ENCODE results near the gene APBB2. TPM values are rescaled to one million over a fixed set of nuclear protein-coding genes. Genes with fewer than 3 reads are reported as not detected.
"Not testable (repeated sequence)": the region's sequence is repeated elsewhere in the genome, so short reads cannot be mapped to it uniquely, and the experiment has no call there.

Gene APBB2
- total and polyA plus RNA-seq, 4 donors, result 22.7 to 101 (median 64.4) TPM

DNA sequence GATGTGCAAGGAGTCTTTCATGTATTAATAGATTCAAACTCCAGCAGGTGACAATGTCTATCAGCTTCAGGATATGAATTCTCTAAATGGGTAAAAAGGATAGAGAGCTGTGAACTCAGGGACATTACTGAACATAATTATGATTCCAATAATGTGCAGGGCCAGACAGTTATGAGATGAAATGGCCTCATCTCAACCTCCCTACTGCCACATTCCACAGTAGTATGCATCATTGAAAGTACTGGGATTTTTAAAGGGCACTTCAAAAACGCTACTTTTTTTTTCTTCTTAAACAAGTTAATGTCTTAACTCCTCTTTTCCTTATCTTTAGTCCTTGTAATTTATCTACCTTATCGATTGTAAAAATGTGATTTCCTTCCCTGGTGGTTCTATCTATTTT is 202.0 kb downstream of the APBB2 start:
- Histone ChIP-seq H3K27ac (ENCODE audit: low read depth in 1 of 2, low read length in 2 of 2) (no peak overlapping the region), H3K36me3 (ENCODE audit: control insufficient read depth in 1 of 2, insufficient read depth in 2 of 2, low read length in 1 of 2) (no peaks in the 10 kb centered on the region), H3K4me3 (ENCODE audit: low read length in 2 of 2) (no peak overlapping the region), H3K9me3 (ENCODE audit: control insufficient read depth, low read length) (no peaks in the 10 kb centered on the region), H3K4me1 (ENCODE audit: control insufficient read depth in 1 of 2, insufficient read depth in 2 of 2, low read length in 2 of 2) (peaks cover 0 to 3% of the 10 kb centered on the region in 2 donors), H3K27me3 (ENCODE audit: control insufficient read depth in 1 of 2, insufficient read depth in 2 of 2, low read length in 1 of 2) (no peaks in the 10 kb centered on the region)
- intact Hi-C loops (cut with DNase I), result no loop called here
- DNase-seq, result no peak
- 14 to 18% methylated on average over 2 of the region's 2 CpGs for WGBS, 2 donors
- no peak for ATAC-seq (ENCODE audit: low FRiP score)

DNA sequence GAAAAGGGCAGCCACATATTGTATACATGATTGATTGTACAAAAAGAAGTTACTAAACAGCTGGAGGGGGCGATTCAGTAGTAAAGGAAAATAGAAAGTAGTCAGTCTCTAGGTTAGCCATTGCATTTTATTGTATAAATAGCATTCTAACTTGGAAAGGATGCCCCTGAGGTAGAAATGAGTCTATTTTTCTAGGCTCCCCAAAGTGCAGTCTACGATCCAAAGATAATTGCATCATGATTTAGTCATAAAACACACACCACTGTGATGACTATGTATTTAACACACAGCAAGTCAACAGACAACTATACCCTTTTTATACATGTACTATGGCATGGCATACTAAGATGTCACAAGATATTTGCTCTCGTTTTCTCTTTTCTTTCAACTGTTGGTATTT is 204.9 kb downstream of the APBB2 start:
- ATAC-seq (ENCODE audit: low FRiP score) (no peak), DNase-seq (no peak)
- Histone ChIP-seq H3K27ac (ENCODE audit: low read depth in 1 of 2, low read length in 2 of 2) (no peak overlapping the region), H3K9me3 (ENCODE audit: control insufficient read depth, low read length) (no peaks in the 10 kb centered on the region), H3K4me1 (ENCODE audit: control insufficient read depth in 1 of 2, insufficient read depth in 2 of 2, low read length in 2 of 2) (peaks cover 0 to 6% of the 10 kb centered on the region in 2 donors), H3K4me3 (ENCODE audit: low read length in 2 of 2) (no peak overlapping the region), H3K36me3 (ENCODE audit: control insufficient read depth in 1 of 2, insufficient read depth in 2 of 2, low read length in 1 of 2) (no peaks in the 10 kb centered on the region), H3K27me3 (ENCODE audit: control insufficient read depth in 1 of 2, insufficient read depth in 2 of 2, low read length in 1 of 2) (no peaks in the 10 kb centered on the region)
- WGBS, 2 donors, result 37 to 40% methylated on average over 3 of the region's 3 CpGs
- intact Hi-C loops (cut with DNase I), result loop anchor here in 1 of 2 donors (5.0 kb wide), 1 partner anchor 678 kb away; no protein-coding TSS in a partner anchor

DNA sequence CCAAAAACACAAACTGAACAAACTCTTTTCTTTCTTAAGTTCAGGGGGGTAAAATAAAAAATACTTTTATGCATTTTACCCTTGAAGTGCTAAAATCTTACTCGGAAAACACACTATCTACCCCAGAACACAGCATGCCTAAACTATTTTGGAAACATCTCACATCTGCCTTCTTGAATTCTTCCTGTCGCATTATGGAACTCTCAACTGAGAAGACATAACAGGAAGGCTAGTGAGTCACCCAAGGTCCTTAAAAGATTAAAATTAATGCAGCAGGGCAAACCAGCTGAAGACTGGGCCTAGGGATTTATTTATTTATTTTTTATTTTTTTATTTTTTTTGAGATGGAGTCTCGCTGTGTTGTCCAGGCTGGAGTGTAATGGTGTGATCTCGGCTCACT is 208.2 kb downstream of the APBB2 start:
- ATAC-seq (ENCODE audit: low FRiP score) (no peak), DNase-seq (no peak)
- Histone ChIP-seq H3K4me1 (ENCODE audit: control insufficient read depth in 1 of 2, insufficient read depth in 2 of 2, low read length in 2 of 2) (peaks cover 0 to 6% of the 10 kb centered on the region in 2 donors), H3K27ac (ENCODE audit: low read depth in 1 of 2, low read length in 2 of 2) (no peak overlapping the region), H3K36me3 (ENCODE audit: control insufficient read depth in 1 of 2, insufficient read depth in 2 of 2, low read length in 1 of 2) (peaks cover 0 to 4% of the 10 kb centered on the region in 2 donors), H3K4me3 (ENCODE audit: low read length in 2 of 2) (no peak overlapping the region), H3K27me3 (ENCODE audit: control insufficient read depth in 1 of 2, insufficient read depth in 2 of 2, low read length in 1 of 2) (no peaks in the 10 kb centered on the region), H3K9me3 (ENCODE audit: control insufficient read depth, low read length) (no peaks in the 10 kb centered on the region)
- intact Hi-C loops (cut with DNase I), result loop anchor here in 1 of 2 donors (5.0 kb wide), 1 partner anchor 681 kb away; no protein-coding TSS in a partner anchor
- WGBS, 2 donors, result 79 to 83% methylated on average over 4 of the region's 4 CpGs

DNA sequence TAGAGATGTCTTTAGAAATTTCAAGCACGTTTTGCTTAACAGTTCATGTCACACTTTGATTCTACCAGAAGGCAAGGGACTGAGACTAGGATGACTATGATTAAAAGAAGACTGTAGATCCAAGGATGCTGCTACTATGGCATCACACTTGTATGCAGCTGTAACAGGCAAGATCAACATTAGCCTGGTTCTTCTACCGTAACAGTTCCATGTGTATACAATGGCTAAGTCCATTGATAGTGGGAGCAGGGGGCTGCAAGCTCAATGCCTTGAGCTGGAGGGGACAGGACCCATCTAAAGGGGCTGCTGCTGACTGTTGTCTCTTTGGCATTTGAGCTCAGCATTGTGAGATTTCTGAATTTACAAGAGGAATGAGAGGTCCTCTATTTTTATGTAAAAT is 212.0 kb downstream of the APBB2 start:
- H3K4me3 ChIP-seq (ENCODE audit: low read length in 2 of 2), result no peak overlapping the region
- no peaks in the 10 kb centered on the region for H3K27me3 ChIP-seq (ENCODE audit: control insufficient read depth in 1 of 2, insufficient read depth in 2 of 2, low read length in 1 of 2)
- ATAC-seq (ENCODE audit: low FRiP score) (no peak), DNase-seq (no peak)
- no peaks in the 10 kb centered on the region for H3K9me3 ChIP-seq (ENCODE audit: control insufficient read depth, low read length)
- H3K27ac ChIP-seq (ENCODE audit: low read depth in 1 of 2, low read length in 2 of 2), result no peak overlapping the region
- WGBS, 2 donors, result 88 to 90% methylated on average over 2 of the region's 2 CpGs
- intact Hi-C loops (cut with DNase I), result no loop called here
- H3K4me1 ChIP-seq (ENCODE audit: control insufficient read depth in 1 of 2, insufficient read depth in 2 of 2, low read length in 2 of 2), result peaks cover 0 to 4% of the 10 kb centered on the region in 2 donors
- H3K36me3 ChIP-seq (ENCODE audit: control insufficient read depth in 1 of 2, insufficient read depth in 2 of 2, low read length in 1 of 2), result peaks cover 0 to 6% of the 10 kb centered on the region in 2 donors

DNA sequence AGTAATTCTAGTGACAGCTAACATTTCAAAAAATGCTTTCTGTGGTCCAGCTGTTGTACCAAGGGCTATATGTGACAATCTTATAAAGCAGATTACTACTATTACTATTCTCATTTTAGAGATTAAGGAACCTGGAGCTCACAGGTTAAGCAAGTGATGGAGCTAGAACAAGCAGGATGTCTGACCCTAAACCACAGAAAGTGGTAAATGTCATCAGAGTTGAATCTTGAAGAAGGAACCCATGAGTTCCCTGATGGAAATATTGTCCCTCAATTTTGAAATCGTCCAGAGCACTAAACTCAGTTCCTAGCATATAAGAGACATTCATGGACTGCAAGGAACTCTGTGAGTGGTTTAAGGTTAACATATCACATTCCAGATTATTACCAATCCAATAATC is 214.0 kb downstream of the APBB2 start:
- no peak overlapping the region for H3K27ac ChIP-seq (ENCODE audit: low read depth in 1 of 2, low read length in 2 of 2)
- WGBS, 2 donors, result 92 to 93% methylated on average over 1 of the region's 1 CpG
- no peaks in the 10 kb centered on the region for H3K4me1 ChIP-seq (ENCODE audit: control insufficient read depth in 1 of 2, insufficient read depth in 2 of 2, low read length in 2 of 2)
- no peak overlapping the region for H3K4me3 ChIP-seq (ENCODE audit: low read length in 2 of 2)
- H3K36me3 ChIP-seq (ENCODE audit: control insufficient read depth in 1 of 2, insufficient read depth in 2 of 2, low read length in 1 of 2), result peaks cover 0 to 6% of the 10 kb centered on the region in 2 donors
- intact Hi-C loops (cut with DNase I), result no loop called here
- DNase-seq (no peak), ATAC-seq (ENCODE audit: low FRiP score) (no peak)
- no peaks in the 10 kb centered on the region for H3K9me3 ChIP-seq (ENCODE audit: control insufficient read depth, low read length)
- no peaks in the 10 kb centered on the region for H3K27me3 ChIP-seq (ENCODE audit: control insufficient read depth in 1 of 2, insufficient read depth in 2 of 2, low read length in 1 of 2)

DNA sequence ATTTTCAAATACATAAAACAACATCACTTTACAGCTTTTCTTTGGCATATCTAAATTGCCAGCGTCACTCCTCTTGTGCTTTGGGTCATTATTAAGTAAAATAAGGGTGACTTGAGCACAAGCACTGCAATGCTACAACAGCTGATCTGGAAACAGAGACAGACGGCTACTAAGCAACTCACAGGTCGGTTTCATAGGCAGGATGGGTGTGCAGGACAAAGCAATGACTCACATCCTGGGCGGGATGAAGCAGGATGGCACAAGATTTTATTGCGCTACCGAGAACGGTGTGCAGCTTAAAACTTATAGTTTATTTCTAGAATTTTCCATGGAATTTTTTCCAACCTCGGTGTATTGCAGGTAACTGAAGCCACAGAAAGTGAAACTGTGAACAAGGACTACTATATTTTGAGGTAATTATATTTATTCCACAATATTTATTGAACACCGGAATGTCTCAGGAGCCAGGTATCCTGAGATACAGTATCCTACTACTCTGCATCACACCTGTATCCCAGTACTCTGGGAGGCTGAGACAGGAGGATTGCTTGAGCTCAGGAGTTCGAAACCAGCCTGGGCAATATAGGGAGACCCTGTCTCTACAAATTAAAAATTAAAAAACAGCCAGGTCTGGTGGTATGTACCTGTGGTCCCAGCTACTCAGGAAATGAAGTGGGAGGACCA is 215.5 kb downstream of the APBB2 start:
- no peaks in the 10 kb centered on the region for H3K9me3 ChIP-seq (ENCODE audit: control insufficient read depth, low read length)
- H3K27me3 ChIP-seq (ENCODE audit: control insufficient read depth in 1 of 2, insufficient read depth in 2 of 2, low read length in 1 of 2), result no peaks in the 10 kb centered on the region
- intact Hi-C loops (cut with DNase I), result loop anchor here in 1 of 2 donors (10.0 kb wide), 1 partner anchor 46 kb away; no protein-coding TSS in a partner anchor
- H3K4me1 ChIP-seq (ENCODE audit: control insufficient read depth in 1 of 2, insufficient read depth in 2 of 2, low read length in 2 of 2), result no peaks in the 10 kb centered on the region
- WGBS, 2 donors, result 86 to 88% methylated on average over 10 of the region's 10 CpGs
- DNase-seq, result no peak
- H3K36me3 ChIP-seq (ENCODE audit: control insufficient read depth in 1 of 2, insufficient read depth in 2 of 2, low read length in 1 of 2), result peaks cover 0 to 4% of the 10 kb centered on the region in 2 donors
- no peak overlapping the region for H3K4me3 ChIP-seq (ENCODE audit: low read length in 2 of 2)
- H3K27ac ChIP-seq (ENCODE audit: low read depth in 1 of 2, low read length in 2 of 2), result no peak overlapping the region
- ATAC-seq (ENCODE audit: low FRiP score), result no peak

DNA sequence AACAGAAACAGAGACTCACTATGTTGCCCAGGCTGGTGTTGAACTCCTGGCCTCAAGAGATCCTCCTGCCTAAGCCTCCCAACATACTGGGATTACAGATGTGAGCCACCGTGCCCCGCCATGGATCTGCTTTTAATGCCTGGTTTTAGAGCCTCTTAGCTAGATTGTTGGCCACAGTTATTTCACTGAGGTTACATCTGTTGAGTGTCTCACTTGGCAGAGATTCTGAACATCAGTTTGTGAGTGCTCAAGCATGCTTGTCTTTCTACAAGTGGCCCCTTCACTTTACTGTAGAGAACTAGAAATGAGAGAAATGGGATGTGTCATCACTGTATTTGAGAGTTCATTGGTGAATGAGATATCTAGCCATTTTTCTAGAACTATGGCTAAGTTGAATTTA is 218.5 kb downstream of the APBB2 start:
- Histone ChIP-seq H3K36me3 (ENCODE audit: control insufficient read depth in 1 of 2, insufficient read depth in 2 of 2, low read length in 1 of 2) (peaks cover 0 to 2% of the 10 kb centered on the region in 2 donors), H3K27me3 (ENCODE audit: control insufficient read depth in 1 of 2, insufficient read depth in 2 of 2, low read length in 1 of 2) (no peaks in the 10 kb centered on the region), H3K4me3 (ENCODE audit: low read length in 2 of 2) (no peak overlapping the region), H3K27ac (ENCODE audit: low read depth in 1 of 2, low read length in 2 of 2) (no peak overlapping the region), H3K9me3 (ENCODE audit: control insufficient read depth, low read length) (no peaks in the 10 kb centered on the region), H3K4me1 (ENCODE audit: control insufficient read depth in 1 of 2, insufficient read depth in 2 of 2, low read length in 2 of 2) (peaks cover 3 to 4% of the 10 kb centered on the region in 2 donors)
- WGBS, 2 donors, result 96 to 97% methylated on average over 2 of the region's 2 CpGs
- intact Hi-C loops (cut with DNase I), result loop anchor here in 1 of 2 donors (10.0 kb wide), 1 partner anchor 49 kb away; no protein-coding TSS in a partner anchor
- DNase-seq (no peak), ATAC-seq (ENCODE audit: low FRiP score) (no peak)

DNA sequence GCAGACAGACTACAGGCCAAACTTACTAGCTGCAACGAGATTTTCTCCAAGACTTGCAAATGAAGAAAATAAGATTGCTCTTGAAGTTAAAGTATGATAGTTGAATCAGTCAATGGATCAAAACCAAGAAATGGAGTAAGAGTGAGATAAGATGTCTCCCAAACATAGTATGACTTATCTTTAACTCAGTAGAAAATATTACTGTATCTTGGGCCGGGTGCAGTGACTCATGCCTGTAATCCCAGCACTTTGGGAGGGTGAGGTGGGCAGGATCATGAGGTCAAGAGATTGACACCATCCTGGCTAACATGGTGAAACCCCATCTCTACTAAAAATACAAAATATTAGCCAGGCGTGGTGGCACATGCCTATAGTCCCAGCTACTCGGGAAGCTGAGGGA is 220.0 kb downstream of the APBB2 start:
- intact Hi-C loops (cut with DNase I), result loop anchor here in 1 of 2 donors (10.0 kb wide), 1 partner anchor 50 kb away; no protein-coding TSS in a partner anchor
- not testable (repeated sequence) for H3K9me3 ChIP-seq (ENCODE audit: control insufficient read depth, low read length); ATAC-seq (ENCODE audit: low FRiP score); H3K36me3 ChIP-seq (ENCODE audit: control insufficient read depth in 1 of 2, insufficient read depth in 2 of 2, low read length in 1 of 2); H3K4me3 ChIP-seq (ENCODE audit: low read length in 2 of 2); H3K4me1 ChIP-seq (ENCODE audit: control insufficient read depth in 1 of 2, insufficient read depth in 2 of 2, low read length in 2 of 2); DNase-seq; H3K27ac ChIP-seq (ENCODE audit: low read depth in 1 of 2, low read length in 2 of 2); H3K27me3 ChIP-seq (ENCODE audit: control insufficient read depth in 1 of 2, insufficient read depth in 2 of 2, low read length in 1 of 2)
- 13 to 26% methylated on average over 4 of the region's 4 CpGs for WGBS, 2 donors

DNA sequence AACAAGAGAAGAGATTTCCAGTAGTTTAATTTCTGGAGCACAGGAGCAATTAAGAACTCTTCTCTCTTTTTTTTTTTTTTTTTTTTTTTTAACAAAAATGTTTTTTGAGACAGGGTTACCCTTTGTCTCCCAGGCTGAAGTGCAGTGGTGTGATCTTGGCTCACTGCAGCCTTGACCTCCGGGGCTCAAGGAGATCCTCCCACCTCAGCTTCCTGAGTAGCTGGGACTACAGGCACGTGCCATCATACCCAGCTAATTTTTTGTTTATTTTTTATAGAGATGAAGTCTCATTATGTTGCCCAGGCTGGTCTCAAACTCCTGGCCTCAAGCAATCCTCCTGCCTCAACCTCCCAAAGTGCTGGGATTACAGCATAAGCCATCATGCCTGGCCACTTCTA is 221.0 kb downstream of the APBB2 start:
- not testable (repeated sequence) for ATAC-seq (ENCODE audit: low FRiP score); H3K9me3 ChIP-seq (ENCODE audit: control insufficient read depth, low read length); DNase-seq; H3K27me3 ChIP-seq (ENCODE audit: control insufficient read depth in 1 of 2, insufficient read depth in 2 of 2, low read length in 1 of 2); H3K4me1 ChIP-seq (ENCODE audit: control insufficient read depth in 1 of 2, insufficient read depth in 2 of 2, low read length in 2 of 2); H3K36me3 ChIP-seq (ENCODE audit: control insufficient read depth in 1 of 2, insufficient read depth in 2 of 2, low read length in 1 of 2); H3K4me3 ChIP-seq (ENCODE audit: low read length in 2 of 2); H3K27ac ChIP-seq (ENCODE audit: low read depth in 1 of 2, low read length in 2 of 2)
- intact Hi-C loops (cut with DNase I), result loop anchor here in 1 of 2 donors (10.0 kb wide), 1 partner anchor 52 kb away; no protein-coding TSS in a partner anchor
- 68 to 70% methylated on average over 2 of the region's 2 CpGs for WGBS, 2 donors
